H9 (cell line): ENCODE measurements around the gene ZNF790. TPM values are rescaled to one million over a fixed set of nuclear protein-coding genes. Genes with fewer than 3 reads are reported as not detected.

Source experiments
- DNase-seq: peaks from one replicate; pipeline ENCODE4 v3.0.0-alpha.2; 2017
- H2AFZ ChIP-seq: one replicate; pipeline ENCODE4 v1.6.1; 2013; ENCODE audit warnings: mild to moderate bottlenecking, low read length, control low read depth, moderate library complexity
- H2AK5ac ChIP-seq: 2 replicates; pipeline ENCODE4 v1.6.1; 2013; ENCODE audit warnings: low read length, control low read depth, mixed read lengths; ENCODE audit not compliant: insufficient read length
- H2BK120ac ChIP-seq: one replicate; pipeline ENCODE4 v1.6.1; 2013; ENCODE audit warnings: low read depth, mild to moderate bottlenecking, low read length, control low read depth, inconsistent platforms; ENCODE audit not compliant: poor library complexity, severe bottlenecking
- H2BK12ac ChIP-seq: 2 replicates; pipeline ENCODE4 v1.6.1; 2013; ENCODE audit warnings: low read length, control low read depth, mixed read lengths, low read depth; ENCODE audit not compliant: insufficient read length
- H2BK15ac ChIP-seq: 2 replicates; pipeline ENCODE4 v1.6.1; 2013; ENCODE audit warnings: low read depth, low read length, control low read depth
- H2BK20ac ChIP-seq: one replicate; pipeline ENCODE4 v1.6.1; 2013; ENCODE audit warnings: low read depth, mild to moderate bottlenecking, low read length, control low read depth, inconsistent platforms; ENCODE audit not compliant: poor library complexity, severe bottlenecking
- H2BK5ac ChIP-seq: 2 replicates; pipeline ENCODE4 v1.6.1; 2013; ENCODE audit warnings: low read length, control low read depth, mixed read lengths; ENCODE audit not compliant: insufficient read length
- H3K14ac ChIP-seq: 2 replicates; pipeline ENCODE4 v1.6.1; 2013; ENCODE audit warnings: low read length, control low read depth; ENCODE audit not compliant: insufficient read depth
- H3K18ac ChIP-seq: 2 replicates; pipeline ENCODE4 v1.6.1; 2013; ENCODE audit warnings: low read depth, mild to moderate bottlenecking, mixed read lengths, low read length, control low read depth; ENCODE audit not compliant: insufficient read length
- H3K23ac ChIP-seq: 2 replicates; pipeline ENCODE4 v1.6.1; 2013; ENCODE audit warnings: low read length, control low read depth, mixed read lengths, low read depth; ENCODE audit not compliant: insufficient read length
- H3K23me2 ChIP-seq: 2 replicates; pipeline ENCODE4 v1.6.1; 2013; ENCODE audit warnings: low read depth, mild to moderate bottlenecking, mixed read lengths, low read length, control low read depth; ENCODE audit not compliant: insufficient read length, poor library complexity, severe bottlenecking
- H3K27ac ChIP-seq: 2 replicates; pipeline ENCODE4 v1.5.1; 2013; ENCODE audit warnings: low read length, control low read depth, mixed read lengths, low read depth; ENCODE audit not compliant: insufficient read length
- H3K27me3 ChIP-seq: 2 replicates; pipeline ENCODE4 v1.6.1; 2013; ENCODE audit warnings: low read length, control low read depth, inconsistent platforms; ENCODE audit not compliant: insufficient read depth
- H3K4ac ChIP-seq: 2 replicates; pipeline ENCODE4 v1.6.1; 2013; ENCODE audit warnings: low read depth, mild to moderate bottlenecking, control low read depth, inconsistent platforms, low read length, moderate library complexity
- H3K4me1 ChIP-seq: 2 replicates; pipeline ENCODE4 v1.6.1; 2013; ENCODE audit warnings: low read length, control low read depth, inconsistent platforms; ENCODE audit not compliant: insufficient read depth
- H3K4me2 ChIP-seq: 2 replicates; pipeline ENCODE4 v1.6.1; 2013; ENCODE audit warnings: low read length, control low read depth, mixed read lengths; ENCODE audit not compliant: insufficient read length, insufficient read depth
- H3K56ac ChIP-seq: 2 replicates; pipeline ENCODE4 v1.6.1; 2013; ENCODE audit warnings: low read depth, mild to moderate bottlenecking, mixed read lengths, low read length, control low read depth; ENCODE audit not compliant: insufficient read length
- H3K79me1 ChIP-seq: 2 replicates; pipeline ENCODE4 v1.6.1; 2013; ENCODE audit warnings: low read depth, mild to moderate bottlenecking, moderate library complexity, low read length, control low read depth, inconsistent platforms; ENCODE audit not compliant: insufficient read depth, poor library complexity, severe bottlenecking
- H3K79me2 ChIP-seq: 2 replicates; pipeline ENCODE4 v1.6.1; 2013; ENCODE audit warnings: low read length, control low read depth, inconsistent platforms; ENCODE audit not compliant: insufficient read depth
- H3K9ac ChIP-seq: 2 replicates; pipeline ENCODE4 v1.6.1; 2013; ENCODE audit warnings: low read length, control low read depth, mixed read lengths; ENCODE audit not compliant: insufficient read length; ENCODE audit errors: extremely low read depth
- H3K9me3 ChIP-seq: one replicate; pipeline ENCODE4 v1.6.1; 2013; ENCODE audit warnings: low read depth, low read length, inconsistent platforms; ENCODE audit not compliant: control insufficient read depth
- H3T11ph ChIP-seq: one replicate; pipeline ENCODE4 v1.6.1; 2013; ENCODE audit warnings: mild to moderate bottlenecking, low read length, control low read depth, inconsistent platforms
- H4K20me1 ChIP-seq: one replicate; pipeline ENCODE4 v1.6.1; 2013; ENCODE audit not compliant: control insufficient read depth, insufficient read length, insufficient read depth
- H4K5ac ChIP-seq: 2 replicates; pipeline ENCODE4 v1.6.1; 2013; ENCODE audit warnings: low read depth, mild to moderate bottlenecking, mixed read lengths, low read length, control low read depth; ENCODE audit not compliant: insufficient read length
- H4K8ac ChIP-seq: replicated peaks from 2 replicates; pipeline ENCODE4 v1.6.1; 2013; ENCODE audit warnings: low read length, control low read depth, mixed read lengths, low read depth; ENCODE audit not compliant: insufficient read length
- H4K91ac ChIP-seq: 2 replicates; pipeline ENCODE4 v1.6.1; 2013; ENCODE audit warnings: low read depth, mild to moderate bottlenecking, moderate library complexity, mixed read lengths, low read length, control low read depth; ENCODE audit not compliant: insufficient read length
- H3K27ac Mint-ChIP-seq, 3 experiments: 2 replicates in 2 of 3; 3 replicates in 1 of 3; pipeline ENCODE4 v1.8.0; 2020 to 2021; ENCODE audit warnings: mixed read lengths in 3 of 3, mild to moderate bottlenecking in 1 of 3, moderate library complexity in 1 of 3
- H3K27me3 Mint-ChIP-seq: 2 replicates; pipeline ENCODE4 v1.8.0; 2021; ENCODE audit warnings: low read depth, mild to moderate bottlenecking, moderate library complexity, mixed read lengths
- H3K36me3 Mint-ChIP-seq, 3 experiments: 2 replicates in 2 of 3; 3 replicates in 1 of 3; pipeline ENCODE4 v1.8.0; 2020 to 2021; ENCODE audit warnings: low read depth in 3 of 3, mixed read lengths in 3 of 3; ENCODE audit not compliant: insufficient read depth in 1 of 3
- H3K4me1 Mint-ChIP-seq, 2 experiments: 2 replicates each; pipeline ENCODE4 v1.8.0; 2020; ENCODE audit warnings: mixed read lengths in 2 of 2
- H3K4me3 Mint-ChIP-seq, 2 experiments: 2 replicates in 1 of 2; 3 replicates in 1 of 2; pipeline ENCODE4 v1.8.0; 2020 to 2021; ENCODE audit warnings: mild to moderate bottlenecking in 2 of 2, mixed read lengths in 2 of 2, moderate library complexity in 1 of 2
- H3K9me3 Mint-ChIP-seq, 2 experiments: 2 replicates in 1 of 2; 3 replicates in 1 of 2; pipeline ENCODE4 v1.8.0; 2020; ENCODE audit warnings: mild to moderate bottlenecking in 2 of 2, mixed read lengths in 2 of 2, moderate library complexity in 1 of 2
- CTCF ChIP-seq: fragments of 200-600 bp; sonication (generic); conservative IDR thresholded peaks from 3 replicates; pipeline ENCODE4 v1.8.0; 2021; ENCODE audit warnings: antibody characterized with exemption, mild to moderate bottlenecking
- WGBS: extraction: QIAGEN DNeasy Blood & Tissue Kit; methylation state at CpG from one replicate; pipeline ENCODE4 v1.1.7; 2013; ENCODE audit warnings: missing lambda C conversion rate, low lambda C conversion rate, mixed read lengths; ENCODE audit not compliant: insufficient read length; ENCODE audit errors: extremely low coverage; 5-methylcytosine and 5-hydroxymethylcytosine counted together
- total RNA-seq: library from RNA; stranded (reverse); gene quantifications from 2 replicates; pipeline ENCODE4 v1.2.1, GENCODE V29; 2021

Gene ZNF790
- total RNA-seq, 1 experiment from 2014 or later: 8.2 TPM

- H2AK5ac ChIP-seq: no peak overlapping the region
- H2BK20ac ChIP-seq: no peak overlapping the region
- no peak overlapping the region for H2AFZ ChIP-seq
- no peak for TF ChIP-seq CTCF
- no peaks in the 10 kb centered on the region for H3K4me1 Mint-ChIP-seq
- no peaks in the 10 kb centered on the region for H3K79me1 ChIP-seq
- H2BK15ac ChIP-seq: no peak overlapping the region
- H4K20me1 ChIP-seq: no peaks in the 10 kb centered on the region
- no peak overlapping the region for H3K23ac ChIP-seq
- H3K27ac ChIP-seq: no peak overlapping the region
- H3K4me2 ChIP-seq: no peak overlapping the region
- no CpG with 5 or more reads among the region's 10 CpGs for WGBS
- peaks cover 56 to 76% (median 61%) of the 10 kb centered on the region in 3 experiments for H3K36me3 Mint-ChIP-seq
- H3K27me3 Mint-ChIP-seq: no peaks in the 10 kb centered on the region; the same call in 1 of the 2 replicates
- H3K27ac Mint-ChIP-seq: no peak overlapping the region
- H2BK5ac ChIP-seq: no peak overlapping the region
- no peak overlapping the region for H3K4ac ChIP-seq
- H2BK12ac ChIP-seq: no peak overlapping the region
- no peak overlapping the region for H3K14ac ChIP-seq
- no peak overlapping the region for H3K18ac ChIP-seq
- H2BK120ac ChIP-seq: no peak overlapping the region
- H3K9me3 Mint-ChIP-seq: peaks cover 75 to 85% of the 10 kb centered on the region in 2 experiments
- peaks cover 60% of the 10 kb centered on the region for H3K9me3 ChIP-seq
- no peak overlapping the region for H3K9ac ChIP-seq
- H4K91ac ChIP-seq: no peak overlapping the region
- no peaks in the 10 kb centered on the region for H3K79me2 ChIP-seq
- no peak overlapping the region for H3T11ph ChIP-seq
- H3K4me3 Mint-ChIP-seq: no peak overlapping the region
- no peak for DNase-seq
- H3K56ac ChIP-seq: no peak overlapping the region
- no peaks in the 10 kb centered on the region for H3K23me2 ChIP-seq
- no peak overlapping the region for H4K8ac ChIP-seq
- H3K27me3 ChIP-seq: no peaks in the 10 kb centered on the region
- H3K4me1 ChIP-seq: no peaks in the 10 kb centered on the region
- no peak overlapping the region for H4K5ac ChIP-seq
These were observed 39.1 kb upstream of the ZNF790 start for GRCh38 chr19:36876993-36877938.
